ENCODE measurements around the gene ZNF804A. TPM values are rescaled to one million over a fixed set of nuclear protein-coding genes. Genes with fewer than 3 reads are reported as not detected.

Gene ZNF804A
- total RNA-seq, 2 experiments from 2014 or later, result not detected

DNA sequence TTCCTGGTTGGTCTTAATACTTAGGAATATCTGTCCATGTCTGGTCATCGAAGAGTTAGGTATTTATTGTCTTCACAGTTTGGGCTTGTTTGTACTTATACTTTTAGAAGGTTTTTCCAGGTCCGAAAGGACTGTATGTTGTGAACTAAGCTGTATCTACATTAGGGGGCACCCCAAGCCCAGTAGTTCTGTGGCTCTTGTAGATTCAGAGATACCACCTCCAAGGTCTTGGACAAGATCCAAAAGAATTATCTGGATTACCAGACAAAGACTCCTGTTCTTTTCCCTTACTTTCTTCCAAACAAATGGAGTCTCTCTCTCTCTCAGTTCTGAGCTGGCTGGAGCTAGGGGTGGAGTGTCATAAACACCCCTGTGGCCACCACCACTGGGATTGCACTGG, 328.7 kb downstream of the ZNF804A start:
- CTCF ChIA-PET, result no interaction called here
- DNase-seq, result no peak
- no peak overlapping the region for H3K27ac Mint-ChIP-seq
- TF ChIP-seq, protein P1, sequence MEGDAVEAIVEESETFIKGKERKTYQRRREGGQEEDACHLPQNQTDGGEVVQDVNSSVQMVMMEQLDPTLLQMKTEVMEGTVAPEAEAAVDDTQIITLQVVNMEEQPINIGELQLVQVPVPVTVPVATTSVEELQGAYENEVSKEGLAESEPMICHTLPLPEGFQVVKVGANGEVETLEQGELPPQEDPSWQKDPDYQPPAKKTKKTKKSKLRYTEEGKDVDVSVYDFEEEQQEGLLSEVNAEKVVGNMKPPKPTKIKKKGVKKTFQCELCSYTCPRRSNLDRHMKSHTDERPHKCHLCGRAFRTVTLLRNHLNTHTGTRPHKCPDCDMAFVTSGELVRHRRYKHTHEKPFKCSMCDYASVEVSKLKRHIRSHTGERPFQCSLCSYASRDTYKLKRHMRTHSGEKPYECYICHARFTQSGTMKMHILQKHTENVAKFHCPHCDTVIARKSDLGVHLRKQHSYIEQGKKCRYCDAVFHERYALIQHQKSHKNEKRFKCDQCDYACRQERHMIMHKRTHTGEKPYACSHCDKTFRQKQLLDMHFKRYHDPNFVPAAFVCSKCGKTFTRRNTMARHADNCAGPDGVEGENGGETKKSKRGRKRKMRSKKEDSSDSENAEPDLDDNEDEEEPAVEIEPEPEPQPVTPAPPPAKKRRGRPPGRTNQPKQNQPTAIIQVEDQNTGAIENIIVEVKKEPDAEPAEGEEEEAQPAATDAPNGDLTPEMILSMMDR (IDR thresholded peaks at IDR 0.05), result no peak
- H3K27me3 Mint-ChIP-seq, result no peaks in the 10 kb centered on the region
- Histone ChIP-seq H3K27ac (ENCODE audit: low read depth in 1 of 2, low read length in 2 of 2) (no peak overlapping the region), H3K27me3 (ENCODE audit: control insufficient read depth in 1 of 2, insufficient read depth in 2 of 2, low read length in 2 of 2) (no peaks in the 10 kb centered on the region), H3K4me3 (ENCODE audit: low read length) (no peak overlapping the region), H3K4me1 (ENCODE audit: insufficient read depth, low read length) (no peaks in the 10 kb centered on the region), H3K9me3 (ENCODE audit: control insufficient read depth in 1 of 2, insufficient read depth in 1 of 2, low read length in 2 of 2) (peaks cover 14% of the 10 kb centered on the region in 2 experiments), H3K36me3 (ENCODE audit: insufficient read depth, low read length) (no peaks in the 10 kb centered on the region)
- no peaks in the 10 kb centered on the region for H3K4me1 Mint-ChIP-seq (ENCODE audit: low read depth)
- intact Hi-C loops (cut with DNase I, micrococcal nuclease), result no loop called here
- no peaks in the 10 kb centered on the region for H3K36me3 Mint-ChIP-seq (ENCODE audit: low read depth)
- POLR2A ChIA-PET, result no interaction called here
- H3K4me3 Mint-ChIP-seq, result no peak overlapping the region
- H3K9me3 Mint-ChIP-seq, result peaks cover 18% of the 10 kb centered on the region
- no peak for ATAC-seq (ENCODE audit: poor library complexity)

DNA sequence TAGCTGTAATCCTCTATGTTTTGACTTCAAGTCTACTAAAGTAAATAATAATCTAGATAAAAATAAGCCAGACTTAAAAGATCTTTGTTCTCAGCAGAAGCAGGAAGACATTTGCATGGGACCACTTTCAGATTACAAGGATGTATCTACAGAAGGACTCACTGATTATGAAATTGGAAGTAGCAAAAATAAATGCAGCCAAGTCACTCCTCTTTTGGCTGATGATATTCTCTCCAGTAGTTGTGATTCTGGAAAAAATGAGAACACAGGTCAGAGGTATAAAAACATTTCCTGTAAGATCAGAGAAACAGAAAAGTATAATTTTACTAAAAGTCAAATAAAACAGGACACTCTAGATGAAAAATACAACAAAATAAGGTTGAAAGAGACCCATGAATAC, 338.4 kb downstream of the ZNF804A start:
- no peaks in the 10 kb centered on the region for H3K27me3 Mint-ChIP-seq
- H3K27ac ChIP-seq (ENCODE audit: low read depth in 1 of 2, low read length in 2 of 2), result no peak overlapping the region
- ATAC-seq (ENCODE audit: poor library complexity) (no peak), DNase-seq (no peak)
- H3K27me3 ChIP-seq (ENCODE audit: control insufficient read depth in 1 of 2, insufficient read depth in 2 of 2, low read length in 2 of 2), result no peaks in the 10 kb centered on the region
- TF ChIP-seq, protein P1 (IDR thresholded peaks at IDR 0.05), result no peak
- H3K36me3 Mint-ChIP-seq (ENCODE audit: low read depth), result no peaks in the 10 kb centered on the region
- intact Hi-C loops (cut with DNase I, micrococcal nuclease), result no loop called here
- H3K36me3 ChIP-seq (ENCODE audit: insufficient read depth, low read length), result no peaks in the 10 kb centered on the region
- ChIA-PET POLR2A (no interaction called here), CTCF (no interaction called here)
- H3K27ac Mint-ChIP-seq, result no peak overlapping the region
- no peaks in the 10 kb centered on the region for H3K4me1 ChIP-seq (ENCODE audit: insufficient read depth, low read length)
- H3K4me3 ChIP-seq (ENCODE audit: low read length), result no peak overlapping the region
- no peak overlapping the region for H3K4me3 Mint-ChIP-seq
- H3K9me3 Mint-ChIP-seq, result peaks cover 5% of the 10 kb centered on the region
- H3K4me1 Mint-ChIP-seq (ENCODE audit: low read depth), result no peaks in the 10 kb centered on the region
- peaks cover 0 to 3% of the 10 kb centered on the region in 2 experiments for H3K9me3 ChIP-seq (ENCODE audit: control insufficient read depth in 1 of 2, insufficient read depth in 1 of 2, low read length in 2 of 2)

DNA sequence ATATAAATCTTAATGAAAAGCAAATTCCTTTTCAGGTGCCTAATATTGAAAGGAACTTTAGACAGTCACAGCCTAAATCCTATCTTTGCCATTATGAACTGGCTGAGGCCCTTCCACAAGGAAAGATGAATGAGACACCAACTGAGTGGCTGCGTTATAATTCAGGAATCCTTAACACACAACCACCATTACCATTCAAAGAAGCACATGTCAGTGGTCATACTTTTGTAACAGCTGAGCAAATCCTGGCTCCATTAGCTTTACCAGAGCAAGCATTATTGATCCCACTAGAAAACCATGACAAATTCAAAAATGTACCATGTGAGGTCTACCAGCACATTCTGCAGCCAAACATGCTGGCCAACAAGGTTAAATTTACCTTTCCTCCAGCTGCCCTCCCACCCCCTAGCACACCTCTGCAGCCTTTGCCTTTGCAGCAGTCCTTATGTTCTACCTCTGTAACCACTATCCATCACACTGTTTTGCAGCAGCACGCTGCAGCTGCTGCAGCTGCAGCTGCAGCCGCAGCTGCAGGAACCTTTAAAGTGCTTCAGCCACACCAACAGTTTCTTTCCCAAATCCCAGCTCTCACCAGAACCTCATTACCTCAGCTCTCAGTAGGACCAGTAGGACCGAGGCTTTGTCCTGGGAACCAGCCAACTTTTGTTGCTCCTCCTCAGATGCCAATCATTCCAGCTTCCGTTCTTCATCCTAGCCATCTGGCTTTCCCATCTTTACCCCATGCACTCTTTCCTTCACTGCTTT, 340.1 kb downstream of the ZNF804A start:
- Mint-ChIP-seq H3K27ac (no peak overlapping the region), H3K9me3 (peaks cover 3% of the 10 kb centered on the region), H3K36me3 (ENCODE audit: low read depth) (no peaks in the 10 kb centered on the region), H3K27me3 (no peaks in the 10 kb centered on the region), H3K4me3 (no peak overlapping the region), H3K4me1 (ENCODE audit: low read depth) (no peaks in the 10 kb centered on the region)
- no peaks in the 10 kb centered on the region for H3K4me1 ChIP-seq (ENCODE audit: insufficient read depth, low read length)
- no peak overlapping the region for H3K27ac ChIP-seq (ENCODE audit: low read depth in 1 of 2, low read length in 2 of 2)
- POLR2A ChIA-PET, result no interaction called here
- no peak overlapping the region for H3K4me3 ChIP-seq (ENCODE audit: low read length)
- TF ChIP-seq, protein P1 (IDR thresholded peaks at IDR 0.05), result no peak
- H3K27me3 ChIP-seq (ENCODE audit: control insufficient read depth in 1 of 2, insufficient read depth in 2 of 2, low read length in 2 of 2), result no peaks in the 10 kb centered on the region
- intact Hi-C loops (cut with DNase I, micrococcal nuclease), result no loop called here
- no peak for DNase-seq
- H3K9me3 ChIP-seq (ENCODE audit: control insufficient read depth in 1 of 2, insufficient read depth in 1 of 2, low read length in 2 of 2), result peaks cover 0 to 3% of the 10 kb centered on the region in 2 experiments
- H3K36me3 ChIP-seq (ENCODE audit: insufficient read depth, low read length), result no peaks in the 10 kb centered on the region
- CTCF ChIA-PET, result no interaction called here
- ATAC-seq (ENCODE audit: poor library complexity), result no peak
